NOMO-1 (cell line): Measurements from ENCODE around the gene PODXL2.
A peak's percentile ranks its signal among the peaks of the same experiment; 100 is the strongest.

Source experiments
- DNase-seq, 2 experiments: peaks; one replicate each; lab custom pipeline; 2025; ENCODE audit not compliant: unreplicated experiment in 2 of 2; lab: John Stamatoyannopoulos, UW

The PODXL2 gene

GRCh38 chr3:127629467-127630403 lies 750 bp downstream of the PODXL2 start:
- DNase-seq: peak; percentile 22 to 63

- no peak for DNase-seq
Measured at GRCh38 chr3:127630811-127631714, 2.1 kb downstream of the PODXL2 start.

DNA sequence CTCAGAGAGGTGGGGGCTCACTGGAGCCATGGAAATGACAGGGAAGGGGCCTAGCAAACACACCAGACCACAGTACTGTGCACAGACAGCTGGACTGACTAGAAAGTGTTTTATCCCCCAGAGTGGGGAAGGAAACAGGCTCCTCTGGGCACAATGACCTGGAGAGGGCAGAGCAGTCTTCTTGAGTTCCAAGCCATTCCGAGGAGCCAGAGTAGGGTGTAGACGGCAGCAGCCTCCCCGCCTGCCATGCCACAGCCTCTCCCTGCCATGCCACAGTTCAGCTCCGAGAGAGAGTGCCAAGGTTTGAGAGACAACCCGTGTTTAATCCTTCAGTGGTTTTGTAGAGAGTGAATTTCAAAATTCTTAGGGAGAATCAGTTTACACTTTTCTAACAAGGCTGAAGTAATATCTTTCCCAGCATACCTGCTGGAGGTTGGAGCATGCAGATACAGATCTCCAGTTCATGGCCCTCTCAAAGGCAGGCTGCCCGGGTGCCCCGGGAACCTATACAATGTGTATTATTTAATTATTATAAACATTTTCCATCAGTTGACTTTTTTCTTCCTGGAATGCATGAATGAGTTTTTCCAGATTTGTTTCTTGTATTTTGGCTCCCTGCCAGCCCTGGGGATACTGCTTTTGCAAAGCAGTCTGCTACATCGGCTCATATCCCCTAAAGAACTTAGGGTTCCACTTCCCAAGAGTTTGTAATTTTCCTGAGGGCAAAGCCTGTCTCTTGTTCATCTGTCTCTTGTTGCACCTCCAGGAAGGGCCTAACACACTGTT lies 3.2 kb downstream of the PODXL2 start:
- no peak for DNase-seq

DNA sequence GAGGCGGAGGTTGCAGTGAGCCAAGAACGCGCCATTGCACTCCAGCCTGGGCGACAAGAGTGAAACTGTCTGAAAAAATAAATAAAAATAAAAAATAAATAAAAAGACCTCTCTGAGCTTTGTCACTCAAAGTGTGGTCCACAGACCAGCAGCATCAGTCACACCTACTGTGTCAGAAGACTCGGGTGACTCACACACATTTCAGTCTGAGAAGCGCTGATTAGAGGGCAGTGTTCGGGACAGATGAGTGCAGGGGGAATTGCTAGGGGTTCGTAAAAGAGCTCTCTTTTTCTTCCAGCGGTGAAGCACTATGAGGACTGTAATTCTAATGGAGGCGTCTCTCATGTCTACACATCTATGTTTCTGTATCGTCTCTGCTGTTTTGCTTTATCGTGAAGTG lies 5.7 kb downstream of the PODXL2 start:
- DNase-seq: no peak

DNA sequence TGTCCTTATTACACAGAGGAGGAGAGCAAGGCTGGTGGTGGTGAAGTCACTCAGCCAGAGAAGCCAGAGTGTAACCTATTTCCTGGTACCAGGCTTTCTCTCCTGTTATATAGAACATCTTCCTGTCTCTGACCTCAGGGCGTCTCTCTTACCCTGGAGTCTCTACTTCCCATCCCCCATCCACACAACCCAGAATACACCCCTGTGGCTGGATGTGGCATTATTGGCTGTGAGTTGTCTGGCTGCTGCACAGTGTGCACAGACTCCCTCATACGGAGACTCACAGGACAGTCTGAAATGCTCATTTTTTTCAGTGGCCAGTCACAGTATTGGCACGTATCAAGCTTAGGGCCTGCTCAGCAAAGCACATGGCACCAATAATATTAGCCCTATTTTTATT lies 8.6 kb downstream of the PODXL2 start:
- DNase-seq: peak; percentile 68 to 71

- DNase-seq: peak; percentile 39 to 74
Measured at GRCh38 chr3:127637971-127638370, 9.0 kb downstream of the PODXL2 start.

DNA sequence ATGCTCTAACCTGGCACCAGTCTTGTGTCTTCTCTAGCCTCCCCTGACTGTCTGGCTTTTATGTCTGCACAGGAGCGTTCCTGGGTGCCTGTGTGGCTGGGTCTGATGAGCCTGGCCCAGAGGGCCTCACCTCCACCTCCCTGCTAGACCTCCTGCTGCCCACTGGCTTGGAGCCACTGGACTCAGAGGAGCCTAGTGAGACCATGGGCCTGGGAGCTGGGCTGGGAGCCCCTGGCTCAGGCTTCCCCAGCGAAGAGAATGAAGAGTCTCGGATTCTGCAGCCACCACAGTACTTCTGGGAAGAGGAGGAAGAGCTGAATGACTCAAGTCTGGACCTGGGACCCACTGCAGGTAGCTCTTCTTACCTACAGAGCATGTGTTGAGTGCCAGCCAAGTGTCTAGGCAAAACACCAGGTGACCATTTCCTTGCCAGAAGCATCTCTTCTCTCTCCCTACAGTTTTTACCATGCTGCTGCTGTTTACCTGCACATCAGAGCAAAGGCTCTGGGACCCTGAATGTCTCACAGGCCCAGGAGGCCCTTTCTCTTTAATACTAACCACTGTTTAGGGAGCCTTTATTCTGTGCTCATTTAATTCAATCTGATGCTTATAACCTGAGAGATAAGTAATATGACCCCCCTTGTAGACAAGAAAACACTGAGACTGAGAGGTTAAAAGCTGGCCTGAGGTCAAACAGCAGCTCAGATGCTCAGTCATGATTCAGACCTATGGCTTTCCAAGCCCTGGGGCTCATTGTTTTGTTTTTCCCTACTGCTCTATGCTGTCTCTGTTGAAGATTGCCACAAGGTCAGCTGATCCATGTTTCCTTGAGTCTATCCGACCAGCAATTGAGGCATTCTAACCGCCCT lies 10.4 kb downstream of the PODXL2 start:
- DNase-seq: no peak

DNA sequence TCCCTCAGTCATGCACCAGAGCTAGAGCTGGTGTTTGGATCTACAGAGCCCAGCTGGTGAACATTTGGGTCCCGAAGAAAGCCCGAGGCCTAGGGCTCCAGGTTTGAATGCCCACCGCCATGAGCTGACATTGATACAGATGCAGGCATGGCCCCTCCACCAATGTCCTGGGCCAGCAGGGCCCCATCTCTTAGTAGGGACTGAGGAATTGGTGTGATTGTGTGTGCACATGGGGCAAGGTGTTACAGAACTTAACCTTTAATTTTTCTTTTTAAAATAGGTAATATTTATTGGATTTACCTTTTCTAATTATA lies 11.0 kb downstream of the PODXL2 start:
- DNase-seq: no peak

GRCh38 chr3:127644641-127645370 lies 15.8 kb downstream of the PODXL2 start:
- no peak for DNase-seq

DNA sequence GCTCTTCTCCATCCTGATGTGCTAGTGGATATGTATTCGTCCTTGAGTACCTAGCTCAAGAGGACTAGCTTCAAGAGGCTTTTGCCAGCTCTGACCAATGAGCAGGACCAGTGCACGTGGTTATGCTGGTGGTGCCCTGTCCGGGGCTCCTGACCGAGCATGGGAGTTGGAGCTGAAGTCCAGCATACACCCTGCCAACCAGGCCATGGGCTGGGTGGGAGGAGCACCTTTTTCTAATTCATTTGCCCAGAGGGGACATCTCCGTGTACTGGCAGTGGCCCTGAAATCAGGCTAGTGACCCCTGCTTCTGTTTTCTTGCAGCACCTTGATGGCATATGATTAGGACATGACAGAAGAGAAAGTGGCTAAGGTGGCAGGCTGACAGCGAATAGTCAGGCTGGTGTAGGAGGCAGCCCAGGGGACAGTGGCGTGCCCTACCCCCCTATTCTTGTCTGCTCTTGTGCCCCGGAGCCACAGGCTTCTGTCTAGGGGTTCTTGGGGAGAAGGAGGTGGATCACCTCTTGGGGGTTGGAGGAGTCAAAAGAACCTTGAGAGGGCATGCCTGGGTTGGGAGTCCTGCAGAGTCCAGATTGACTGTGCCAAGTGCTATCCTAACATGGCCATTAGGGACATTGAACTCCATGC lies 16.5 kb downstream of the PODXL2 start:
- no peak for DNase-seq

DNA sequence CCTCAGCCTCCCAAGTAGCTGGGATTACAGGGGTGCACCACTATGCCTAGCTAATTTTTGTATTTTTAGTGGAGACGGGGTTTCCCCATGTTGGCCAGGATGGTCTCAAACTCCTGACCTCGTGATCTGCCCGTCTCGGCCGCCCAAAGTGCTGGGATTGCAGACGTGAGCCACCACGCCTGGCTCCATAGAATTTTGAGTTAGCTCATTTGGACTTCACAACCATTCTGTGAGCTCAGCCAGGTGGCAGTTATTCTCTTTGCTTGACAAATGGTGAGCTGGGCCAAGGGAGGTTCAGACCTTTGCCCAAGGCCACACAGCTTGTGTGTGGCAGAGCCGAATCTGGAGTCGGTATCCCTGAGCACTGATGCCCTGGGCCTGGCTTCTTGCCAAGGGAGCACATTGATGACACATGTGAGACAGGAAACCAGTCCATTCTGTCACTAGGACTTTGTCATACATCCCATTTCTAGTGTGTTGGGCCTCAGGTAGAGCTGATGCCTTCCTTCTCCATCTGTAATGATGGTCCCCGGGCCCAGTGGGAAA lies 17.6 kb downstream of the PODXL2 start:
- DNase-seq: no peak

DNA sequence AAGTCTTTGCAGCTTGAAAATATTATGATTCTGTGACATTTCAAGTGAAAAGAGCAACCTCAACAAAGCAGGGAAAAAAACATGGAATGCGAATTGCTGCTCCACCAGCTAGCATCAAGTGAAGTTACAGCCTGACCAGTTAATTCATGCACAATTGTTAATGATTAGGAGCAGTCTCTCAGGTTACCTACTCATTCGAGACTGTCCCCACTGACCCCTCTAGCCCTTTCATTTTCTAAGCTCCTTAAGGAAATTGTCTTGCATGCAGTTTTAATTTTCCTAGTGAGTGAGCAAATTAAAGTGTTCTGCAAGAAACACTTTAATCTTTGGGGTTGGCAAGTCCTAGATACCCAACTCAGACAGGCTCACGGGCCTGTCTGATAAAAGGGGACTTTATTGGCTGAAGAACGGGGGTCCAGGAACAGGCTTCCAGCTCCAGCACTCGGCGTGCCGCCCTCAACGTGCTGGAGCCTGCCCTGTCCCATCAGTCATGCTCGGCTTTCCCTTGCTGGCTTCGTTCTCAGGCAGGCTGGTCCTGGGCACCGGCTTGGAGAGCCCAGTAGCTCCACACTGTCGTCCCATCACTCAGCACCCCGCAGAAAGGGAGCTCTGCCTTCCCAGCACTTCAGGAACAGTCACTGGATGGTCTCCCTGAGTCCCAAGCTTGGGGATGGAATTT lies 18.3 kb downstream of the PODXL2 start:
- DNase-seq: no peak

- no peak for DNase-seq
Measured at GRCh38 chr3:127647845-127648204, 18.8 kb downstream of the PODXL2 start.

- no peak for DNase-seq
Measured at GRCh38 chr3:127650236-127650635, 21.3 kb downstream of the PODXL2 start.

DNA sequence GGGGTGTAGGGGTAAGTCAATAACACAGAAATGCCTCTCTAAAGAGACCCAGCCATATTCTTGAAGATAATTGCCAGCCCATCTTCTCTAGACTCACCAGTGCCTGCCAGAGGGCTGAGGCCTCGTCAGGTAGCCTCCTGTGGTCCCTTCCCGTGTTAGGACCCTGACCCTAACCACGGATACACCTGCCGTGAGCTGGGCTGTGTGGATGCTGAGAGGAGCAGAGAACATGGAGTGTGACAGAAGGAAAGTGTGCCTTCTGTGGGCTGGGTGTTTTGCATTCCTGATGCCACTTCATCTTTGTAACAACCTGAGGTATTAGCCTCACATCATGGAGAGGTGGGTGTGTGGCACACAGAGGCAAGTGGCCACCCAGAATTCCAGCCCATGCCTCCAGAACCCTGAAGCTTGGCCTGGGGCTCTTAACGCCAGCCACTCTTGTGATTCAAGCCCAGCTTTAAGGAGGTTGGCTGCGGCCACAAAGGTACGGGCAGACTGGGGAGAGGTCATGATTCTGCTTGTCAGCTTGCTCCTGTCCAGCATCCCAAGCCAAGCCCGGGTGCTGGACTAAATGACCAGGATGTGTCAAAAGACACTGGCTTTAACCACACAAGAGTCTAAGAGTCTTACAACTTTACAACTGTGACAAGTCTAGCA lies 22.7 kb downstream of the PODXL2 start:
- no peak for DNase-seq

- DNase-seq: peak; percentile 16 to 44
Measured at GRCh38 chr3:127652246-127652995, 23.4 kb downstream of the PODXL2 start.

- no peak for DNase-seq
Measured at GRCh38 chr3:127654374-127654773, 25.4 kb downstream of the PODXL2 start.
